CD8-positive, alpha-beta memory T cell (primary cell): Measurements from ENCODE around the gene GDPD3. TPM values are rescaled to one million over a fixed set of nuclear protein-coding genes. Genes with fewer than 3 reads are reported as not detected.
A peak's percentile ranks its signal among the peaks of the same experiment; 100 is the strongest.

ENCODE experiments used
- CTCF ChIA-PET: fragments of 350-600 bp; sonication (Branson Sonifier 250); formaldehyde crosslinking; loops from one replicate; lab custom pipeline; 2021; ENCODE audit warnings: antibody characterized with exemption; lab: Charles Lee
- POLR2A ChIA-PET: fragments of 350-600 bp; sonication (Branson Sonifier 250); formaldehyde crosslinking; loops from one replicate; lab custom pipeline; 2021; ENCODE audit warnings: antibody characterized with exemption; lab: Charles Lee
- DNase-seq, 5 donors: peaks; one replicate each; pipeline versions ENCODE4 v3.0.0 to v3.0.0-alpha.2; 2020 to 2022; ENCODE audit warnings: mixed read lengths in 1 of 5
- H3K27ac ChIP-seq: one replicate; pipeline ENCODE4 v1.7.0; 2013; ENCODE audit warnings: low read depth, mild to moderate bottlenecking, low read length, moderate library complexity
- H3K27me3 ChIP-seq: 2 replicates; pipeline ENCODE4 v1.7.0; 2013; ENCODE audit warnings: low read length, mild to moderate bottlenecking; ENCODE audit not compliant: insufficient read depth, poor library complexity, severe bottlenecking
- H3K36me3 ChIP-seq: 2 replicates; pipeline ENCODE4 v1.7.0; 2013; ENCODE audit warnings: mild to moderate bottlenecking, low read length, moderate library complexity; ENCODE audit not compliant: insufficient read depth
- H3K4me1 ChIP-seq: 2 replicates; pipeline ENCODE4 v1.7.0; 2013; ENCODE audit warnings: mild to moderate bottlenecking, low read length, moderate library complexity; ENCODE audit not compliant: insufficient read depth
- H3K4me3 ChIP-seq: 2 replicates; pipeline ENCODE4 v1.7.0; 2013; ENCODE audit warnings: mild to moderate bottlenecking, low read length
- H3K9me3 ChIP-seq: 2 replicates; pipeline ENCODE4 v1.7.0; 2013; ENCODE audit warnings: mild to moderate bottlenecking, low read length
- H3K27ac Mint-ChIP-seq, 8 donors: one replicate each; pipeline ENCODE4 v1.8.0; 2020 to 2021; ENCODE audit warnings: mixed read lengths in 8 of 8, mild to moderate bottlenecking in 6 of 8, inconsistent platforms in 3 of 8, moderate library complexity in 3 of 8
- H3K27me3 Mint-ChIP-seq, 2 donors: one replicate each; pipeline ENCODE4 v1.8.0; 2020 to 2021; ENCODE audit warnings: mixed read lengths in 2 of 2, mild to moderate bottlenecking in 1 of 2, moderate library complexity in 1 of 2
- H3K36me3 Mint-ChIP-seq, 3 donors: one replicate each; pipeline ENCODE4 v1.8.0; 2020 to 2021; ENCODE audit warnings: mixed read lengths in 3 of 3, inconsistent platforms in 1 of 3, mild to moderate bottlenecking in 1 of 3
- H3K4me1 Mint-ChIP-seq, 3 donors: one replicate each; pipeline ENCODE4 v1.8.0; 2020 to 2021; ENCODE audit warnings: mixed read lengths in 3 of 3, inconsistent platforms in 1 of 3, mild to moderate bottlenecking in 1 of 3
- H3K4me3 Mint-ChIP-seq, 7 donors: one replicate each; pipeline ENCODE4 v1.8.0; 2020 to 2021; ENCODE audit warnings: mixed read lengths in 7 of 7, mild to moderate bottlenecking in 6 of 7, moderate library complexity in 4 of 7, inconsistent platforms in 2 of 7
- H3K9me3 Mint-ChIP-seq, 5 donors: one replicate each; pipeline ENCODE4 v1.8.0; 2020 to 2022; ENCODE audit warnings: mixed read lengths in 5 of 5, mild to moderate bottlenecking in 3 of 5, moderate library complexity in 2 of 5, inconsistent platforms in 1 of 5
- polyA plus RNA-seq: library from polyadenylated mRNA; unstranded; fragments of 300-500 nt; fragmentation: Illumina TruSeq; gene quantifications from one replicate; pipeline ENCODE4 v1.2.3, GENCODE V29; 2021
- total RNA-seq, 2 experiments: library from RNA; stranded (reverse); gene quantifications; one replicate each; pipeline ENCODE4 v1.2.3, GENCODE V29; 2021

GDPD3 gene
- total and polyA plus RNA-seq, 3 experiments from 2014 or later: 4.7 to 5.3 TPM; not detected in 1

DNA sequence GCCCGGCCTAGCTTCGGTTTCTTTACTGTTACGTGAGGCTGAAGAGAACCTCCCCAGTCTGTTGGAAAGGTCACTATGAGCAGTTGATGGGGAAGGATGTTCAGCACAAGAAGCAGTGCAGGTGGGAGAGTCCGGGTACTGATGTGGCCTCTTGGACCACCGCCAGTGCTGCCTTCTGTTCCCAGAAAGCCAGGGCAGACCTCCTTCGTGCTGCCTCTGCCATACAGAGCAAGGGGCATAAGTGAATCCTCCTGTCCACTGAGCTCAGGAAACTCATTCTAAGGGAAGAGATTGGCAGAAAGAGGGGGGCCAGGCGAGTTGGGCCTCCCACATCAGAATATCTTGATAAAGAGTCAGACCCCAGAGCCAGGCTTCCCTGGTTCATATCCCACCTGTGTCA is 33.9 kb downstream of the GDPD3 start:
- DNase-seq: no peak
- H3K4me1 ChIP-seq: peaks cover 32% of the 10 kb centered on the region
- no peaks in the 10 kb centered on the region for H3K27me3 ChIP-seq
- POLR2A ChIA-PET: interaction anchor here (7.2 kb wide), 1 partner anchor 13 kb away, joined by 50 read pairs; the partner anchor contains the start of gene ALDOA
- H3K9me3 ChIP-seq: no peaks in the 10 kb centered on the region
- Mint-ChIP-seq H3K27me3 (peaks cover 0 to 1% of the 10 kb centered on the region in 2 donors), H3K9me3 (no peaks in the 10 kb centered on the region), H3K27ac (peak overlapping the region in 4 of 8 donors; percentile 36 to 88 (median 68)), H3K4me1 (peaks cover 33 to 47% (median 46%) of the 10 kb centered on the region in 3 donors), H3K4me3 (peak overlapping the region in 1 of 7 donors; percentile 42), H3K36me3 (peaks cover 0 to 72% (median 15%) of the 10 kb centered on the region in 3 donors)
- CTCF ChIA-PET: interaction anchor here (0.9 kb wide), 1 partner anchor 12 kb away, joined by 3 read pairs; the partner anchor contains the start of gene TBX6
- peaks cover 44% of the 10 kb centered on the region for H3K36me3 ChIP-seq
- H3K27ac ChIP-seq: no peak overlapping the region
- H3K4me3 ChIP-seq: no peak overlapping the region

DNA sequence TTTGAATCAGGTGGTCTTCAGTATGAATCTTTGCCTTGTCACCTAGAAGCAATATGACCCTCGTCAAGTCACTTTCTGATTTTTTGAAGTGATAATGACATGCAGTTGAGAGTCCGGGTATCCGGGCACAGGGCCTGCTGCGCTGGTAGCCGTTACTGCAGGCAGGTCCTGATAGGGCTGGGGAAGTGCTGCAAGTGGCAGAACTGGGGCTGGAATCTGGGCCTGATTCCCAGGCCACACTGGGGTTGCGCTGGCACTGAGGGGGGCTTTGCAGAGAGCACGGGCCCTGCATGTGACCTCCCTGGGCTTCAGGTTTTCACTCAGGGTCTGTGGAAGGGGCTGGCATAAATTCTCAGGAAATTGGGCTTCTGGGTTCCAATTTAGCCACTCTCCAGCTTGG is 34.6 kb downstream of the GDPD3 start:
- H3K4me1 Mint-ChIP-seq: peaks cover 33 to 47% (median 46%) of the 10 kb centered on the region in 3 donors
- ChIA-PET CTCF (interaction anchor here (1.3 to 3.3 kb wide), 2 partner anchors 9 to 14 kb away, joined by 4 to 25 read pairs; partner anchors contain the start of gene TBX6), POLR2A (interaction anchor here (0.6 to 7.2 kb wide), 2 partner anchors 12 to 21 kb away, joined by 4 to 50 read pairs; partner anchors contain the start of gene ALDOA)
- Histone ChIP-seq H3K4me1 (peaks cover 32% of the 10 kb centered on the region), H3K27me3 (no peaks in the 10 kb centered on the region), H3K9me3 (no peaks in the 10 kb centered on the region), H3K27ac (no peak overlapping the region), H3K36me3 (peaks cover 38% of the 10 kb centered on the region), H3K4me3 (no peak overlapping the region)
- peaks cover 0 to 1% of the 10 kb centered on the region in 2 donors for H3K27me3 Mint-ChIP-seq
- no peak overlapping the region for H3K4me3 Mint-ChIP-seq
- peak overlapping the region in 2 of 8 donors; percentile 56 to 98 for H3K27ac Mint-ChIP-seq
- H3K9me3 Mint-ChIP-seq: no peaks in the 10 kb centered on the region
- DNase-seq: no peak
- H3K36me3 Mint-ChIP-seq: peaks cover 0 to 65% (median 15%) of the 10 kb centered on the region in 3 donors

DNA sequence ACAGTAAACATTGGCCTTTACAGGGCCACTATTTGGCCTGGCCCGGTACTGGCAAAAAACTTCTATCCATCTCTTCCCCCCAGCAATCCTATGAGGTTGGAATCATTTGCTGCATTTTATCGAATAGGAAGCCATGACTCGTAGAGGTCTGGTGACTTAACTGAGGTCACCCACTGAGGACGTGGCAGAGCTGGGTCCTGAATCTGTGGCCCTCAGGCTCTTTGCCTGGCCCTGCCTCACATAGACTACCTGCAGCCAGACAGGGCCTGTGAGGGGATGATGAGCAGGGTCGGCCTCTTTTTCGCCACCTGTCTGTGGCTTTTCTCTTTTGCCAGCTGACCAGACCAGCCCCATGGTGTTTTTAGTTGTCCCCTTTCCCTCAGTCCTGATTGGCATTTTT is 35.7 kb downstream of the GDPD3 start:
- no peak for DNase-seq
- Histone ChIP-seq H3K27ac (no peak overlapping the region), H3K4me1 (peaks cover 32% of the 10 kb centered on the region), H3K27me3 (no peaks in the 10 kb centered on the region), H3K4me3 (no peak overlapping the region), H3K9me3 (no peaks in the 10 kb centered on the region), H3K36me3 (peaks cover 27% of the 10 kb centered on the region)
- peaks cover 33 to 47% (median 46%) of the 10 kb centered on the region in 3 donors for H3K4me1 Mint-ChIP-seq
- CTCF ChIA-PET: interaction anchor here (1.3 to 3.3 kb wide), 2 partner anchors 8 to 15 kb away, joined by 4 to 25 read pairs; partner anchors contain the start of gene TBX6
- POLR2A ChIA-PET: interaction anchor here (7.2 kb wide), 1 partner anchor 11 kb away, joined by 50 read pairs; the partner anchor contains the start of gene ALDOA
- H3K27ac Mint-ChIP-seq: peak overlapping the region; percentile 73 to 98 (median 94)
- H3K36me3 Mint-ChIP-seq: peaks cover 0 to 55% (median 11%) of the 10 kb centered on the region in 3 donors
- H3K27me3 Mint-ChIP-seq: peaks cover 0 to 1% of the 10 kb centered on the region in 2 donors
- no peaks in the 10 kb centered on the region for H3K9me3 Mint-ChIP-seq
- H3K4me3 Mint-ChIP-seq: peak overlapping the region; percentile 89 to 97 (median 92)

DNA sequence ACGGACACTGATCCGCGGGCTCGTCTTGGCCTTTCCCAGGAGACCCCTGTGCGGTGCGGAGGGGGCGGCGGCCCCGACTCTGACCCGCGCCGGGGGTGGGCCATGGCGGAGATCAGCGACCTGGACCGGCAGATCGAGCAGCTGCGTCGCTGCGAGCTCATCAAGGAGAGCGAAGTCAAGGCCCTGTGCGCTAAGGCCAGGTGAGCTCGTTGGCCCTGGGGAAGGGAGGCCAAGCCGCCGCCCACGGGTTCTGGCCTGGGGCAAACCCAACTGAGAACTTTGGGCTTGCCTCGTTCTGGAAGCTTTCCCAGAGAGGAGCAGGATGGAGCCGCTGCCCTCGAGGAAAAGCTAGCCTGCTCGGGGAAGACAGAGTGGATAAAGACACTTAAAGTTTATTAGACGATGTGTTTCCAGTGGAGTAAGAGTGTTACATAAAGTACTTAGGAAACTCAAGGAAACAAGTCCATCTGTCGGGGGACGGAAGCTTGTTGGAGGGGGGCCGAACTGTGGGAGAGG is 37.0 kb downstream of the GDPD3 start:
- Mint-ChIP-seq H3K9me3 (no peaks in the 10 kb centered on the region), H3K4me3 (peak overlapping the region; percentile 89 to 97 (median 92)), H3K36me3 (peaks cover 3 to 55% (median 7%) of the 10 kb centered on the region in 3 donors), H3K4me1 (peaks cover 33 to 52% (median 50%) of the 10 kb centered on the region in 3 donors), H3K27ac (peak overlapping the region; percentile 92 to 98 (median 96)), H3K27me3 (peaks cover 0 to 1% of the 10 kb centered on the region in 2 donors)
- POLR2A ChIA-PET: interaction anchor here (0.5 to 7.2 kb wide), 8 partner anchors 10 to 107 kb away, joined by 3 to 50 read pairs (median 4); partner anchors contain the start of genes ALDOA, CORO1A, TBX6 and YPEL3
- H3K9me3 ChIP-seq: no peaks in the 10 kb centered on the region
- CTCF ChIA-PET: interaction anchor here (1.0 to 3.3 kb wide), 2 partner anchors 10 to 16 kb away, joined by 3 to 25 read pairs; partner anchors contain the start of genes ALDOA and TBX6
- DNase-seq: no peak
- H3K4me1 ChIP-seq: peaks cover 32% of the 10 kb centered on the region
- H3K27ac ChIP-seq: peak overlapping the region; percentile 83
- H3K36me3 ChIP-seq: peaks cover 30% of the 10 kb centered on the region
- H3K4me3 ChIP-seq: peak overlapping the region; percentile 67
- H3K27me3 ChIP-seq: no peaks in the 10 kb centered on the region

DNA sequence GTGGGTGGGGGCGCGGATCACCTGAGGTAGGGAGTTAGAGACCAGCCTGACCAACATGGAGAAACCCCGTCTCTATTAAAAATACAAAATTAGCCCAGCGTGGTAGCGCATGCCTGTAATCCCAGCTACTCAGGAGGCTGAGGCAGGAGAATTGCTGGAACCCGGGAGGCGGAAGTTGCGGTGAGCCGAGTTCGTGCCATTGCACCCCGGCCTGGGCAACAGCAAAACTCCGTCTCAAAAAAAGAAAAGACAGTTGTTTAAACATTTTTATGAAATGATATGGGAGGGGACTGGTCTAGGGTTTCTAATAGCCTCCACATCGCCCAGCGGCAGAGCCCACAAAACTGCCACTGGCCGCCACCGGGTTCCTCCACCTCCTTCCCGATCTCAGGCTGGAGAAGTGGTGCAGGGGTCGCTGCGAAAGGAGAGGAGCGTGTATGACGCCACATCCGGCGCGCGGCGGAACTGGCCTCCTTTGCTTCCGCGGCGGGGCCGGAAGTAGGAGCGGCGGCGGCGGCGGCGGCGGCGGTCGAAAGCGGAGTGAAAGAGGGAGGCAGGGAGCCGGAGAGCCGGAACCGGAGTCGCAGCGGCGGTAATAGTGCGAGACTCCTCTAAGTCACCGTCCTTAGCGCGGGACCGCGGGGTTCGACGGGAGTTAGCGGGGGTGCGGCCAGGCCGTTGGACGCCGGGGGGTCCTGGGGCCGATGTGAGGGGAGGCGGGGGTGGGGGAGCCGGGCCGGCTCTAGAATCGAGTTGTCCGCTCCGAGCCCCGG is 37.6 kb downstream of the GDPD3 start, which contains the start of gene PPP4C:
TSS of gene PPP4C (plus strand) at position 492 of the 773 bp plus-strand sequence. CDS start 384 bp downstream, outside the sequence.
- peaks cover 3 to 55% (median 7%) of the 10 kb centered on the region in 3 donors for H3K36me3 Mint-ChIP-seq
- peak within 1 kb of the TSS; percentile 89 to 97 (median 92) for H3K4me3 Mint-ChIP-seq
- no peaks in the 10 kb centered on the region for H3K9me3 ChIP-seq
- peaks cover 32% of the 10 kb centered on the region for H3K4me1 ChIP-seq
- CTCF ChIA-PET: interaction anchor here (0.9 to 3.3 kb wide), 6 partner anchors 9 to 40 kb away, joined by 3 to 25 read pairs (median 3); partner anchors contain the start of genes ALDOA and TBX6
- no peaks in the 10 kb centered on the region for H3K27me3 ChIP-seq
- peaks cover 33 to 52% (median 50%) of the 10 kb centered on the region in 3 donors for H3K4me1 Mint-ChIP-seq
- H3K9me3 Mint-ChIP-seq: no peaks in the 10 kb centered on the region
- peak within 1 kb of the TSS; percentile 92 to 98 (median 96) for H3K27ac Mint-ChIP-seq
- peak; percentile 90 to 93 (median 91) for DNase-seq
- POLR2A ChIA-PET: interaction anchor here (0.6 to 7.2 kb wide), 8 partner anchors 9 to 108 kb away, joined by 3 to 50 read pairs (median 4); partner anchors contain the start of genes ALDOA, CORO1A, TBX6 and YPEL3
- peak within 1 kb of the TSS; percentile 67 for H3K4me3 ChIP-seq
- H3K36me3 ChIP-seq: peaks cover 27% of the 10 kb centered on the region
- peak within 1 kb of the TSS; percentile 83 for H3K27ac ChIP-seq
- H3K27me3 Mint-ChIP-seq: peaks cover 0 to 1% of the 10 kb centered on the region in 2 donors

DNA sequence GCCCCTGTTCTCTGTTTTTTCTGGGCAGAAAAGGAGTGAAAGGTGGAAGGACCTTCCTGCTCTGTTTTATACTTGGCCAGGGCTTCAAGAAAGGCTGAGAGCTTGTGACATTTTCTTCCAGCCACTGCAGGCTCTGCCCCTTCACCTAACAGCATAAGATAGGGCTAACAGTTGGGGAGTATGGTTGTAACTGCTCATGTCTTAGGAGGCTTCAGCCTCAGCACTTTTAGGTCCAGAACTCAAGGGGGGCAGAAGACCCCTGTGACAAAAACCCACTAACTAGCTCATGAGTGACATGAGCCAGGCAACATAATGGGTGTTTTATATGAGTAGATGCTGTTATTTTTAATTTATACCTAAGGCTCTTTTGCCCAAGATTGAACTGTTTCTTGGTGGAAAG is 42.8 kb downstream of the GDPD3 start:
- H3K4me3 Mint-ChIP-seq: peak overlapping the region in 2 of 7 donors; percentile 10 to 47
- peak overlapping the region in 3 of 8 donors; percentile 12 to 83 (median 83) for H3K27ac Mint-ChIP-seq
- peaks cover 54% of the 10 kb centered on the region for H3K36me3 ChIP-seq
- peaks cover 36 to 52% (median 39%) of the 10 kb centered on the region in 3 donors for H3K4me1 Mint-ChIP-seq
- no peaks in the 10 kb centered on the region for H3K9me3 ChIP-seq
- no peaks in the 10 kb centered on the region for H3K9me3 Mint-ChIP-seq
- no peaks in the 10 kb centered on the region for H3K27me3 Mint-ChIP-seq
- peaks cover 42% of the 10 kb centered on the region for H3K4me1 ChIP-seq
- H3K27me3 ChIP-seq: no peaks in the 10 kb centered on the region
- POLR2A ChIA-PET: interaction anchor here (0.7 to 1.4 kb wide), 4 partner anchors 17 to 675 kb away, joined by 3 to 4 read pairs (median 3); partner anchors contain the start of genes TBX6 and YPEL3
- no peak overlapping the region for H3K27ac ChIP-seq
- CTCF ChIA-PET: interaction anchor here (1.8 to 2.0 kb wide), 2 partner anchors 8 to 21 kb away, joined by 4 to 7 read pairs; partner anchors contain the start of gene TBX6
- DNase-seq: no peak
- no peak overlapping the region for H3K4me3 ChIP-seq
- peaks cover 6 to 67% (median 11%) of the 10 kb centered on the region in 3 donors for H3K36me3 Mint-ChIP-seq
